PC-3 (cell line): ENCODE data around the gene CCS.

Experiments used
- CTCF ChIP-seq: fragments of 300-600 bp; sonication (generic); conservative IDR thresholded peaks from 2 replicates; pipeline ENCODE4 v1.5.1; 2017; ENCODE audit warnings: antibody characterized with exemption, low read depth, mild to moderate bottlenecking, low read length
- EZH2 ChIP-seq: fragments of 300-600 bp; sonication (generic); IDR thresholded peaks from one replicate; pipeline ENCODE4 v1.6.1; 2017; ENCODE audit warnings: antibody characterized with exemption, mild to moderate bottlenecking, low read length; ENCODE audit not compliant: unreplicated experiment

GRCh38 chr11:66564538-66564937 is 28.4 kb upstream of the CCS start:
- TF ChIP-seq CTCF (no peak), EZH2 (no peak)
